H54 (cell line): ENCODE measurements around the gene LPP.

Experiments
- DNase-seq: peaks from one replicate; pipeline ENCODE4 v3.0.0; 2011; ENCODE audit warnings: low spot score, mixed read lengths; ENCODE audit not compliant: insufficient read length
- FAIRE-seq: peaks from 3 replicates; lab custom pipeline; 2011; peaks lifted over from hg19 to GRCh38; lab: Jason Lieb, UNC
- POLR2A ChIP-seq: IDR thresholded peaks from 2 replicates; pipeline ENCODE4 v1.6.1; 2011; ENCODE audit warnings: low read depth, mild to moderate bottlenecking, low read length

The LPP gene

DNA sequence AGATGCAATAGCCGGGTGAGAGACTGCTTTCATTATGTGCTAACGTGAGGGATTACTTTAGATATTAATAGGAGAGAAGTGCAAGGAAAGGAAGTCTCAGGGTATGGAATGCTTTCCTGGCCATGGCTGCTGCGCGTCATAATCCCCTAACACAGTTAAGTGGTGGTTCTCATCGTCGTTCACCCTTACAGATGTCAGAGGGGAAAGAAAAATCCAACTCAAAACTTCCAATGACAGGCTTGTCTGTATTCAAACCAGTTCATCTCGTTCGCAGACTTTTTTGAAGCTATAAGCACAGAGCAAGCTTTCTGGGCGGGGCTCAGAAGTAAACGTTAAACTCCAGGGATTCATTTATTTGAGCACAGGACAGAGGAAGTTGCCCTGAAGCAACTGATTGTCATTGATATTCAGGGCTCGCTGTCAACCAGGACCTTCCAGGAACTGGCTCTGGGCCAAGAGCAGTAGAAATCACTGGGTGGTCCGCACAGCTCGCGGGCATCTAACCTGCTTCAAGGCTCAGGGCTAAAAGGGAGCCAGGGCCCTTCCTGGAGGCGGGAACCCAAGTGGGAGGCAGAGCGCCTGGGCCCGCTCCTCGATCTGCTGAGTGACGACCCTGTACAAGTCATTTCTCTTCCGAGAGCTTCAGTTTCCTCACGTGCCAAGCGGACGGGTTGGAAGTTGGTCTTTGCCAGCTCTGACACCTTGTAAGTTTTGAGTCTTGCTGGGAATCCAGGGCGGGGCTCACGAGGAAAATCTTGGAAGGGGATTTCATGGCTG, 1.1 kb upstream of the LPP start:
- DNase-seq (peak; percentile 40), FAIRE-seq (no peak)
- no peak for TF ChIP-seq POLR2A

DNA sequence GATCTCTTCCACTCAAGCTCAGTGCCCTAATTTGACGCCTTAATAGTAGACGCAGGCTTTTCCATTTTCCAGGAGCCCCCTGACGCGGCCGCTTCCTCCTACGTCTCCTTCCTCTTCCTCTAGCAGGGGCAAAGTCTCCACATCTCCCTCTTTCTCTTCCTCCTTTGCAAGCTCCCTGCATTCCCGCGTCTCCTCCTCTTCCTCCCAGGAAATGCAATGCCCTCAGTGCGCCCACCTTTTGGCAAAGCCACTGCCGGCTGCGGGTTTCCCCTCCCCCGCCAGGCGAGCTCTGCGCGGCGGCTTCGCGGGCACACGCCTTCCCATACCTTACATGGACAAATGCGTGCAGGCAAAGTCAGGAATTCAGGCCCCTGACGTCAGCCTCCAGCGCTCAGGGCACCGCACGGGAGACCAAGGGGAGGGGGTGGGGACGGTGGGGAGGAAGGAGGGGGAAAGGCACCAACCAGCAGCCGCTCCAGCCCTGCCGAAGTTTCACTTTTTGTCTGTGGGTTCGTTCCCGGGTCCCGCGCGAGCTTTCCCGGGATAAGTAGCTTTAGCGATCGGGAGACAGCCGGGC, 432 bp upstream of the LPP start:
- DNase-seq (peak; percentile 93), FAIRE-seq (no peak)
- peak; percentile 30; the same call in 1 of the 2 replicates for TF ChIP-seq POLR2A

DNA sequence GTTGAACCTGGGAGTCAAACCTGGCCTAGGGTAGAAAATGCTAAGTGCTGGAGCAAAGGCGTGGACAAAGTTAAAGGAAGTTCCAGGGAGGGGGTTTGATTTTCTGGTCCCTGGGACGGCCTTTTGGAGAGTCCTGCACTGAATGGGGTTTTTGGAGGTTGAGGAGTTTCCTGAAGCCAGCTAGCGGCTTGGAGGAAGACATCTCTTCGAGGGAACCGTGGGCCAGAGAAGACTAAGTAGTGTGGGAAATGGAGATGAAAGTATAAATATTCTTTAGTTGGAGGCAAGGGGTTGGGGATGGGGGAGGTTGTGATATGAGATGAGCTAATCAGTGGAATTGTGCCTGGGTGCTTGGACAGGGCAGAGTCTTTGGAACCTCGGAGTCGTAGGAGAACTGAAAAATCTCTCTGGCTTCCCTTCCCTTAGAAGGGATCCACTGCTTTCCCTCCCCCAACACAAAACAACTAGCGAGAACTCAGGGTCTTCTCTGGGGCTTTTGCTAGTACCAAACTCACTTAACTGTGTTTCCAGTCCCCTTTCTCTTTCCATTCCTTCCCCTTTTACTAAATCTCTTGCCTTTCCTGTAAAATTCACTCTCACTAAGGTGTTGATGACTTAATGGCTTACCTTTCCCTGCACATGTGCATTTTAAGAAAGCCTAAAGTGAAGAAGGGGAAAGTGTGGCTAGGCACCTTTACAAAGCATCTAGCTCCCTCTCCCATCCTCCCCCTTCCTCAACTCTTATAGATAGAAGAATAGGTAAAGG, 1.0 kb downstream of the LPP start:
- TF ChIP-seq POLR2A = no peak
- DNase-seq (no peak), FAIRE-seq (no peak)

DNA sequence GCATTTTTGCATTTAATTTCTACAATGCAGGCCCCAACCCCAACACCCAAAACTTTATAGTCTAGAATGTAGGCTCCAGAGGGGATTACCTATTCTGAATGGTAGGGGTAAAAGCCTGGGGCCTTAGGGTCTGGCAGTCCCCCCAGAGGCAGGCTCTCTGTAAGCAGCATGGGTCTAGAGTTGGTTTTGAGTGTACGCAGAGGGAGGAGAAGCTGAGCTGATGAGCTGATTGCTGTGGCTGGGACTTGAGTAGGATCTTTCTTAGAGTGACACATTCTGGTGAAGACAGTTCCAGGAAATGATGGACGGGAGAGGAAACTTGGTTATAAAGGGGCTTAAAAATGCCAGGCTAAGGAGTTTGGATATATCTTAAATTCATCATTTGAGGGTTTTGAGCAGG, 2.1 kb downstream of the LPP start:
- no peak for FAIRE-seq
- DNase-seq = no peak
- no peak for TF ChIP-seq POLR2A

DNA sequence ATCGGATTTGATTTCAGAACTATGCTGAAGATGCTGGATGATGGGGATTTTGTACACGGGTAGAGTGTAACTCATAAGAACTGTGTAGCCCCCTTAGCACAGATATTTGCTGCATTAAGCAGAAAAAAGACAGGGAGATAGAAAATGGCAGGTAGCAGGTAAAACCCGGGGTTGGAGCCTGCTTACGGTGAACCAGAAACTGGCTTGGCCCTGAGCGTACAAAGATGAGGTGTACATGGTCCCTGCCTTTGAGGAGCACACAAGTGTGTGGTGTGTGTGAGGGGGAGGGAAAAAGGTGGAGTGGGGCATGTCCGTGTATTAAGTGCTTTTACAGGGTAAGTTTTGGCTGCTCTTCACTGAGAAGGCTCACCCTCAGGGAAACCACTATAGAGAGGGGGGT, 3.5 kb downstream of the LPP start:
- no peak for DNase-seq
- TF ChIP-seq POLR2A = no peak
- FAIRE-seq = no peak

DNA sequence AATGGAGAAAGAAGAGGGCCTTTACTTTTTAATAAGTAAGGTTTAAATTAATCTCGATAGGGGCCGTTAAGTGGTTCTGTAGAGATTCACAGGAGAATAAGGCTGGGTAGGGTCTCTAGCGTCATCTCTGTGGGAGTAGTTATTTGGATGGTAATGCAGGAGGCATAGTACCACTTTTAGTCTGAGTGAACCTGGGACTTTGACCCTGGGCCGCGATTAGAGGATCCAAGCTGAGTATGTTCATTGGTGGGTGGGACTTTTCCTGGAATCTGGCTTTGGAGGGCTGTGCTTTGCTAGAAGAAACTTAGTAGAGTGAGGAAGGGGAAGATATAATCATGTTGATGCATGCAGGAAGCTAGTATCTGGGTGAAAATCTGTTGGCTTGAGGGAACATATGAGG, 4.0 kb downstream of the LPP start:
- TF ChIP-seq POLR2A = no peak
- DNase-seq (no peak), FAIRE-seq (no peak)

DNA sequence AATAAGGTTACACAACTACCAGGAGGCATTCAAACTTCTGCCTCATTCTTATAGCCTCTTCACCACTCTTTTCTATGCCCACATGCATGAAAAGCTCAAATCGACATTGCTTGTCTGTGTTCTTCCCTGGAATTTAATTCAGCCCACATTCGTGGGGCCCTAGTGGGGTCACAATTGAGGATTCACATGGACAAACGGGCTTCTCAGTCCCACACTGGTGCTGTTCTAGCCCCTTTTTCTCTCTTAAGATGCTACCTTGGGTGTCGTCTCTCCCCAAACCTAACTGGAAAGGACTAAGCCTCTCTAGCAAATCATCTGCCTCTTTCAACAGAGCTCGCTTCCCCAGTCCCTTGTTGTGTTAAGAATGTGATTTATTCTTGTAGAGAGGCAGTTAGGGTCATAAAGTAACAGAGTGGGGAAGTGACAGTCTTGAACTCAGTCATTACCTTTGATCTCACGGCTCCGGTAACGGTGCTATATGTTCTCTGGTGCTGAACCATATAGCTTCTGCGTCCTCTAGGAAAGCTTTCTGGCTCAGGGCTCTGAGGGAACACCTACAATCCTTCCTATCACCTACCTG, 4.9 kb downstream of the LPP start:
- FAIRE-seq (no peak), DNase-seq (no peak)
- TF ChIP-seq POLR2A = no peak

DNA sequence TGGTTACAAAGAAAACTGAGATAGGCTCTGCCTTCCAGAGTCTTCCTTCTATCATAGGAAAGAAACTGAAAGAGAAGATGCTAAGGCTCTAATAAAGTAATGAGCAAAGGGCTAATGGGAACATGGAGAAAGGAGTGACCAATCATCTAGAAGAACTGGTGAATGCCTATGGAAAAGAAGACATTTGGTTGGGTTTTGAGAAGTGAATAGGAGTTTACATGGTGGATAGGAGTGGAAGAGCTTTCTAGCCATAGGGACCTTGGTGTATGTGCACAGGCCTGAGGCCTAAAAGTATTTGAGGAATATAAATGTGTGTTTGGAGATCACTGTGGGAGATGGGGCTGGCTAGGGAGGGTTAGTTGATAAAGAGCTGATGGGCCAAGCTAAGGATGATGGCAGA, 6.8 kb downstream of the LPP start:
- no peak for DNase-seq
- TF ChIP-seq POLR2A = no peak
- FAIRE-seq = no peak

DNA sequence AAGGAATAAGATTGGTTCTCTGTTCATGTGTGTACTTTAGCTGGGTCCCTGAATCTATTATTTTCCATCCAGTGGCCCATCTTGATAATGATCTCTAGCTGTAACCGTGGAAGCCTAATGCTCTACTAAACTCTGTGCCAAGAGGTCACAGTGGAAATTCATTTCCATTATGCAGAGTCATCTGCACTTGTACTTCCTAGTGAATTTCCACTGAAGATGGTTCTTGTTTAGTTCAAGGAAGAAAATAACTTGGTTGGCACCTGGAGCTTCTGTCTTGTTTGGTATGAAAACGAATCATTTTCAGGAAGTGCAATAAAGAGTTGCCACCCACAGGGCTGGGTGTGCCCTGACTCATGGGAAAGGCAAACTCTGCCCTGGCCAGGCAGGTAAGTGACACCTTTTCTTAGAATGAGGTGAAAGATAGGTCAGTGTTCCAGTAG, 10.3 kb downstream of the LPP start:
- FAIRE-seq (peak; percentile 20), DNase-seq (no peak)
- no peak for TF ChIP-seq POLR2A

DNA sequence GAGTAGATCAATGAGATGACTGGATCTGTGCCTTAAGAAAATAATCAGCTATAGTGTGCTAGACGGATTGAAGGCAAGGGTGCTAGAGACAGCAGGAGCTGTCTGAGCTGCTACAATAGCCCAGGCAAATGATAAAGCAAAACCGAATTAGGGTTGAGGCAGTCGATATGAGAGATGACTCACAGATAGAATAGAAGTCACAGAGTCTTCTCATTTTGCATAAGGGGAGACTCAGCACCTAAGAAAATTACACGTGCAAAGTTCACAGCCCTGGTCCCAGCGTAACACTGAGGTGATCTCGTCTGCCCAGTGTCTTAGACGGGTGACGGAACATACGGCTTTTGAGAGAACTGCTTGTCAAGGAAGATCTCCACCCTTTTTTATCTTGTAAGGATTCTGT, 11.6 kb downstream of the LPP start:
- TF ChIP-seq POLR2A = no peak
- FAIRE-seq (no peak), DNase-seq (no peak)

DNA sequence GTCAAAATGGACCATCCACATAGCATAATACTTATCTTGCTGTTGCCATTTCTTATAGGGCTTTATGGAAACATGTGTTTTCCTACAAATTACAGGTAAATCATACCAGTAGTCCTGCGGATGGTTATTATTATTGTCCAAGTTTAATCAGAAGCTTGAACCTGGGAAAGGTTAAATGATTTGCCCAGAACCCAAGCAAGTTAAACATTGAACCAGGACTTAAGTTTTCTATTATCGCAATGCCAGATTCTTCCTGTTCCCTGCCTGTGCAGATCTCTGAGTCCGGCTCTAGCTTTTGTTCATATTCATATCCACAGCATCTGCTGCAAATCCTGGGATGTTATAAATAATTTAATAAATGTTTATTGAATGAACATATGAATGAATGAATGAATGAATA, 12.5 kb downstream of the LPP start:
- FAIRE-seq (no peak), DNase-seq (no peak)
- no peak for TF ChIP-seq POLR2A

DNA sequence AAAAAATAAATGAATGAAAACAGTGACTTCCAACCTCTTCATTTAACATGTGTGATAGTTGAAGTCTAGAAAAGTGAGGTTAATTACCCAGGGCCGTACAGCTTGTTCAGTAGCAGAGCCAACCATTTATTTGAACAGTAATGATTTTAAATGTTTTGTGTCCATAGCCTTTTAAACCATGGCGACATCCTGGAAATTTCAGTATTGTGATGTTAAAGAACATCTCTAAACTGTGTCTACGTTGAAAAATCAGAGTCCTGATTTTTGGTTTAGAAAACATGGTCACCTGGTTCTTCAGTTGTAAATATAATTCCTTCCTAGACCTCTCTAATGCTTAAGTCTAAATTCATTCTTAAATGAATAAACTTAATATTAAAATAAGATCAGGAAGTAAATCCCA, 14.2 kb downstream of the LPP start:
- no peak for FAIRE-seq
- no peak for DNase-seq
- no peak for TF ChIP-seq POLR2A

DNA sequence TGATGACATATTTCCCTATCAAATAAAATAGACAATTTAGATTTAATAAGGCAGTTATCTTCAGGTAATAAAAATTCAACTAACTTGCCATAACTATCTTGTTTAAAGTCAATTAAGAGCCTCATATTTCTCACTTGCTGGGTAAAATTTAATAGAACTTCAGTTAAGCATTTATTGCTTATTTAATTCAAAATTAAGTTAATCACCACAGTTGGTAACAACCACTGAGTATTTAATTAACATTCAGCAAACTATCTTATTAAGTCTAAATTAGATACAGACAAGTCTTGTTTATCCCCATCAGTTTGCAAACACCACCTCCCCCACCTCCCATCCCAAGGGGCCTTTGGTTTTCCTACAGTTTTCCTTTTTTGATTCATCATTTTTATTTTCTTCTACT, 14.7 kb downstream of the LPP start:
- no peak for TF ChIP-seq POLR2A
- FAIRE-seq (no peak), DNase-seq (no peak)
